OCI-LY7 (cell line): Measurements from ENCODE around the gene POU3F2. TPM values are rescaled to one million over a fixed set of nuclear protein-coding genes. Genes with fewer than 3 reads are reported as not detected.

ENCODE experiments used
- BruUV-seq: library from RNA; stranded (reverse); fragments of 400-500 nt; replicated peaks from 2 replicates; lab custom pipeline; 2021; lab: Mats Ljungman, UMichigan
- CTCF ChIA-PET: fragments of 300-600 bp; sonication (Branson Sonifier 250); formaldehyde crosslinking; loops from one replicate; lab custom pipeline; 2022; ENCODE audit warnings: antibody characterized with exemption; ENCODE audit not compliant: unreplicated experiment; lab: Charles Lee
- POLR2A ChIA-PET: fragments of 300-600 bp; sonication (Branson Sonifier 250); formaldehyde crosslinking; loops from one replicate; lab custom pipeline; 2022; ENCODE audit warnings: antibody characterized with exemption; lab: Charles Lee
- DNase-seq: peaks from one replicate; pipeline ENCODE4 v3.0.0-alpha.2; 2015; ENCODE audit warnings: low spot score
- H2AFZ ChIP-seq: fragments of 200-600 bp; sonication (generic), shearing (Covaris generic); 2 replicates; pipeline ENCODE4 v1.6.1; 2014; ENCODE audit warnings: mild to moderate bottlenecking, antibody characterized with exemption, low read length, moderate library complexity
- H3K27ac ChIP-seq: fragments of 200-600 bp; sonication (generic); 2 replicates; pipeline ENCODE4 v1.5.1; 2014; ENCODE audit warnings: mixed run types, low read depth, mild to moderate bottlenecking, moderate library complexity, low read length, inconsistent platforms; ENCODE audit not compliant: poor library complexity, severe bottlenecking
- H3K36me3 ChIP-seq: fragments of 200-600 bp; sonication (generic); 2 replicates; pipeline ENCODE4 v1.6.1; 2014; ENCODE audit warnings: mild to moderate bottlenecking, antibody characterized with exemption, low read length, moderate library complexity, mixed read lengths; ENCODE audit not compliant: insufficient read depth
- H3K4me1 ChIP-seq: fragments of 200-600 bp; sonication (generic); 2 replicates; pipeline ENCODE4 v1.5.1; 2014; ENCODE audit warnings: mild to moderate bottlenecking, low read length; ENCODE audit not compliant: insufficient read depth, poor library complexity, severe bottlenecking
- H3K4me2 ChIP-seq: fragments of 200-600 bp; sonication (generic); 2 replicates; pipeline ENCODE4 v1.6.1; 2014; ENCODE audit warnings: mild to moderate bottlenecking, low read length
- H3K4me3 ChIP-seq: fragments of 200-600 bp; sonication (generic); 2 replicates; pipeline ENCODE4 v1.5.1; 2014; ENCODE audit warnings: mild to moderate bottlenecking, low read depth, low read length; ENCODE audit not compliant: poor library complexity, severe bottlenecking
- H3K79me2 ChIP-seq: fragments of 200-600 bp; sonication (generic); 2 replicates; pipeline ENCODE4 v1.6.1; 2016; ENCODE audit warnings: low read depth, mild to moderate bottlenecking, low read length, moderate library complexity, mixed read lengths; ENCODE audit not compliant: insufficient read depth
- H3K9me2 ChIP-seq: fragments of 200-600 bp; sonication (generic); 2 replicates; pipeline ENCODE4 v1.6.1; 2016; ENCODE audit warnings: mild to moderate bottlenecking, low read length, mixed read lengths; ENCODE audit not compliant: insufficient read depth
- H3K9me3 ChIP-seq: fragments of 200-600 bp; sonication (generic); 2 replicates; pipeline ENCODE4 v1.6.1; 2014; ENCODE audit warnings: mild to moderate bottlenecking, mixed run types, low read length, mixed read lengths
- H4K20me1 ChIP-seq: fragments of 200-600 bp; sonication (generic); 2 replicates; pipeline ENCODE4 v1.6.1; 2014; ENCODE audit warnings: mild to moderate bottlenecking, antibody characterized with exemption, low read length, moderate library complexity, mixed read lengths; ENCODE audit not compliant: insufficient read depth
- EZH2phosphoT487 ChIP-seq: fragments of 200-600 bp; sonication (generic); IDR thresholded peaks from 2 replicates; pipeline ENCODE4 v1.6.1; 2018; ENCODE audit warnings: low read depth, borderline replicate concordance, mild to moderate bottlenecking, mixed run types, antibody characterized with exemption, low read length, moderate library complexity, mixed read lengths
- intact Hi-C: fragments of 100-400 bp; cut with micrococcal nuclease; formaldehyde crosslinking; loops from one replicate; pipeline ENCODE4 v1.10.0; 2022; ENCODE audit not compliant: unreplicated experiment
- total RNA-seq, 2 experiments: library from RNA; depleted of rRNA in 1 of 2; stranded (reverse); fragments of >200 nt in 1 of 2; shearing (Covaris generic) in 1 of 2; gene quantifications; 2 replicates each; pipeline ENCODE4 v1.2.3, GENCODE V29; 2014 to 2022
- TF ChIP-seq, protein P1 (sequence below): fragments of 200-600 bp; sonication (generic); conservative IDR thresholded peaks from 2 replicates; pipeline ENCODE4 v1.5.1; 2014; ENCODE audit warnings: mild to moderate bottlenecking, antibody characterized with exemption, low read length, moderate library complexity, mixed read lengths

The POU3F2 gene
- total RNA-seq, 2 experiments from 2014 or later: not detected

DNA sequence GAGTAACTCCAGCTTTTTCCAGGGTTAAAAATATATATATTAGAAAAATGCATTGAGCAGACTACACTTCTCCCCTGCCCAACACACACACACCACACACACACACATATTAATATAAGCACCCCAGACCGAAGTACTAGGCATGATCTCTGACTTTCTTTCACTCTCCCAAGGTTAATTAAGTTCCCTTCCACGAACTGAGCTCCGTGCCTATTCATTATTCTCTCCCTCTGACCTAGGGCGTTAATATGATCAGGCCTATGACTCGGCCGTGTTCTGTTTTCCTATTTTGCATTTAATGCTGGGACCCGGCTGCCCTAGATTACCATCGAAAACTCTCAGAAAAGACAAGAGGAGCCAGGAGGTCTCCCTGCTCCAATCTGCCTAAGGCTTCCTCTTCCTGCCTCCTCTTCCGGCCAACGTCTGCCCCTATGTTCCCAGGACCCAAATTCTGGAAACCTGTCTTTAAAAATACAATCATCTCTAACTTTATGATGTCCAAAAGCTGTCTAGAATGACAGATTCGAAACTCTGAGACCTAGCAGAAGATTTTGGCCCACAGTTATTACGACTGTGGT is 6.1 kb upstream of the POU3F2 start:
- no peaks in the 10 kb centered on the region for H3K9me3 ChIP-seq
- H3K4me3 ChIP-seq: no peak overlapping the region
- H3K27ac ChIP-seq: no peak overlapping the region
- TF ChIP-seq, protein P1, sequence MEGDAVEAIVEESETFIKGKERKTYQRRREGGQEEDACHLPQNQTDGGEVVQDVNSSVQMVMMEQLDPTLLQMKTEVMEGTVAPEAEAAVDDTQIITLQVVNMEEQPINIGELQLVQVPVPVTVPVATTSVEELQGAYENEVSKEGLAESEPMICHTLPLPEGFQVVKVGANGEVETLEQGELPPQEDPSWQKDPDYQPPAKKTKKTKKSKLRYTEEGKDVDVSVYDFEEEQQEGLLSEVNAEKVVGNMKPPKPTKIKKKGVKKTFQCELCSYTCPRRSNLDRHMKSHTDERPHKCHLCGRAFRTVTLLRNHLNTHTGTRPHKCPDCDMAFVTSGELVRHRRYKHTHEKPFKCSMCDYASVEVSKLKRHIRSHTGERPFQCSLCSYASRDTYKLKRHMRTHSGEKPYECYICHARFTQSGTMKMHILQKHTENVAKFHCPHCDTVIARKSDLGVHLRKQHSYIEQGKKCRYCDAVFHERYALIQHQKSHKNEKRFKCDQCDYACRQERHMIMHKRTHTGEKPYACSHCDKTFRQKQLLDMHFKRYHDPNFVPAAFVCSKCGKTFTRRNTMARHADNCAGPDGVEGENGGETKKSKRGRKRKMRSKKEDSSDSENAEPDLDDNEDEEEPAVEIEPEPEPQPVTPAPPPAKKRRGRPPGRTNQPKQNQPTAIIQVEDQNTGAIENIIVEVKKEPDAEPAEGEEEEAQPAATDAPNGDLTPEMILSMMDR: no peak
- TF ChIP-seq EZH2phosphoT487: no peak
- H3K9me2 ChIP-seq: no peaks in the 10 kb centered on the region
- no peak overlapping the region for H3K4me2 ChIP-seq
- H3K4me1 ChIP-seq: no peaks in the 10 kb centered on the region
- no peaks in the 10 kb centered on the region for H3K79me2 ChIP-seq
- POLR2A ChIA-PET: interaction anchor here (1.1 kb wide), 1 partner anchor 186 kb away, joined by 3 read pairs; no protein-coding TSS in a partner anchor
- DNase-seq: no peak
- H4K20me1 ChIP-seq: no peaks in the 10 kb centered on the region
- H2AFZ ChIP-seq: no peak overlapping the region
- CTCF ChIA-PET: no interaction called here
- intact Hi-C loops: no loop called here
- no peaks in the 10 kb centered on the region for H3K36me3 ChIP-seq
- BruUV-seq: no TSS peak

- Histone ChIP-seq H2AFZ (no peak overlapping the region), H3K4me2 (no peak overlapping the region), H3K36me3 (no peaks in the 10 kb centered on the region), H3K79me2 (no peaks in the 10 kb centered on the region), H3K4me1 (no peaks in the 10 kb centered on the region), H4K20me1 (no peaks in the 10 kb centered on the region), H3K9me3 (no peaks in the 10 kb centered on the region), H3K27ac (no peak overlapping the region), H3K4me3 (no peak overlapping the region), H3K9me2 (no peaks in the 10 kb centered on the region)
- ChIA-PET POLR2A (interaction anchor here (0.6 to 1.1 kb wide), 3 partner anchors 18 to 1725 kb away, joined by 3 read pairs; no protein-coding TSS in a partner anchor), CTCF (no interaction called here)
- no peak for TF ChIP-seq EZH2phosphoT487
- TF ChIP-seq, protein P1: no peak
- intact Hi-C loops: no loop called here
- no peak for DNase-seq
- BruUV-seq: no TSS peak
Measured at GRCh38 chr6:98828941-98829411, 5.4 kb upstream of the POU3F2 start.

DNA sequence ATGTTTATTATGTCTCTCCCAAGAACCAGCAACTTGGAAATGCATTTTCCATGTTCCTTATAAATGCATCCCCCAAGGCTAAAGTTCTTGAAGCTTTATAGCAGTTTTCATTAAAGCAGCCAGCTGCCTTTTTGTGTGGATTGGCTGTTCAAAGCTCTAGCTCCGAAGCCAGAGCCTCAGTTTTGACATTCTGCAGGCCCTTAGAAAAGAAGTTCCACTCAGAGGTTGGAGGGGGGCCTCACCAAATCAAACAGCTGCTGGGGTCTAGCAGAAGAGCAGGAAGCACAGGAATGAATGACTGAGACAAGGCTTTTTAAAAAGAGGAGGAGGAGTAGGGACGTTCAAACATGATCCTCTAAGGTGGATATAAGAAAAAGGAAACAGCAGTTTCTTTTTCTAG is 4.2 kb upstream of the POU3F2 start:
- H3K79me2 ChIP-seq: no peaks in the 10 kb centered on the region
- H3K36me3 ChIP-seq: no peaks in the 10 kb centered on the region
- intact Hi-C loops: loop anchor here (10.0 kb wide), 1 partner anchor 1115 kb away; no protein-coding TSS in a partner anchor
- ChIA-PET POLR2A (interaction anchor here (0.7 to 1.1 kb wide), 3 partner anchors 19 to 175 kb away, joined by 3 to 4 read pairs (median 3); no protein-coding TSS in a partner anchor), CTCF (no interaction called here)
- no peak overlapping the region for H3K4me2 ChIP-seq
- BruUV-seq: no TSS peak
- no peaks in the 10 kb centered on the region for H3K9me2 ChIP-seq
- H4K20me1 ChIP-seq: no peaks in the 10 kb centered on the region
- H3K27ac ChIP-seq: no peak overlapping the region
- H2AFZ ChIP-seq: no peak overlapping the region
- TF ChIP-seq, protein P1: no peak
- TF ChIP-seq EZH2phosphoT487: no peak
- H3K4me3 ChIP-seq: no peak overlapping the region
- DNase-seq: no peak
- H3K9me3 ChIP-seq: no peaks in the 10 kb centered on the region
- peaks cover under 1% of the 10 kb centered on the region for H3K4me1 ChIP-seq
